NK-92 (cell line): ENCODE measurements around the gene ADAM10.

Experiments
- DNase-seq: peaks from one replicate; lab custom pipeline; 2025; ENCODE audit not compliant: unreplicated experiment; lab: John Stamatoyannopoulos, UW

Gene ADAM10

DNA sequence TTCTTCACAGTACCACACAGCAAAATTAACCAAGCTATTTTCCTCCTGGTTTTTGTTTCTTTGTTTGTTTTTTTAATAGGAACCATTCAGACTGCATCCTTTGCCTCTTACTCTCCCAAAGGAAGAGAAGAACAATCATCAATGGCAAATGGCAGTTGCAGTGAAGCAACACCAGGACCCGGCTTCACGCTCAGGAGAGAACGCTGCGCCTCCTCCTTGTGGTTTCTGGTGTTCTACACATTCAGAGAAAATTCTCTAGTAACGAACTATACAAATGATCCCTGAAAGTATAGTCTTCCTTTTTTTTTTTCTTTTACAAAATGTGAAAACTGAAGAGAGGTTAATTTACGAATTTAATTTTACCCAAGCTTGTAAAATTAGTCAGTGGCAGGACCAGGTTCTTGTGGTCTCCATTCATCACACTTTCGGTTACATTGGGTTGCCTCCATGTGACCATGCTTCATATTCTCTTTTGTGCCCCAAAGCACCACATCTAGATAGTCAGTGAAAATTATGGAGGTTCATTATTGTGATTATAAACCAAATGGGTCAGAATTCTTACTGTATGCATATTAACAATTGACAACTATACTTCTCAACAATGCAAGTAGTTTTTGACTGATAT lies 11.0 kb upstream of the ADAM10 start:
- no peak for DNase-seq

DNA sequence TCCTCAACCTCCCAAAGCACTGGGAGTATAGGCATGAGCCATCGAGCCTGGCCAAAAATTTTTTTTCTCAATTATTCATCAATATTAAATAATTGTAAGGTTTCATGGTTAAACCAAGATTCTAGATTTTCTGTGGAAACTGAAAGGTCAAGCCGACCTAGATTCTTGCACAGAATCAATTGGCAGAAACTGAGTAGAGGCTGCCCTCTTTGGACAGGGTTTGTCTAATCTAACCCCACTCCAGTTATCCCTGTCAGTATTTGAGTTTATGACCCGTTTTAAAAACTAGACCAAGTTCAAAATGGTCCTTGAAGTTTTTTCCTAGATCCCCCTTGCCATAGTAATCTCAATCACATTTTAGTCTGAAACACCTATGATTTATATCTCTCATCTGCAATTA lies 8.6 kb upstream of the ADAM10 start:
- DNase-seq = no peak

DNA sequence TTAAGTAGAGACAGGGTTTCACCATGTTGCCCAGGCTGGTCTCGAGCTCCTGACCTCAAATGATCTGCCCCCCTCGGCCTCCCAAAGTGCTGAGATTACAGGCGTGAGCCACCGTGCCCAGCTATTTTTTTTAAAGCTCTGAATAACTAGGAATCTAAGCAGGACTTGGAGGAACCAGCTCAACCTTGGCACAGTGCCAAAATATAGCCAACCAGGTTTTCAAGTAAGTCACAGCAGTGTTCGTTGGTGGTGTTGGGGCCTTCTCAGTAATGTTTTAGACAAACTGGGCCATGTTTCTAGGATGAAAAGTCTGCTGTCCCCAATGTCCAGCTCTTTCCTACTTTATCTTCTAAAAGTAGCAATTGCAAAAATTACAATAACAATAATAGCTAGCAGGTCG lies 6.4 kb upstream of the ADAM10 start:
- DNase-seq = no peak

DNA sequence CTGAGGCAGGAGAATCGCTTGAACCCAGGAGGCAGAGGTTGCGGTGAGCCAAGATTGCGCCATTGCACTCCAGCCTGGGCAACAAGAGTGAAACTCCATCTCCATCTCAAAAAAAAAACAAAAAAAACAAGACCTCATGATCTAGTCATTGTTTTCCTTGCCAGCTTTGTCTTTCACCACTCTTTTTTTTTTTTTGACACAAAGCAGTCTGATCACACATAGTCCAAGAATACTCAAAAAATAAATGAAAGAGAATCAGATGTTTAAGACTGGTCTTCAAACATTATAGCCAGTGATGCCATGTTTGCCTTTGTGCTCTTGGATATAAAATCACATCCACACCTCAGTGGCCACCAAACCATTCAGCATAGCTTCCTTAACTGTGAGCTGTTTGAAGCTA lies 5.8 kb upstream of the ADAM10 start:
- DNase-seq = no peak

DNA sequence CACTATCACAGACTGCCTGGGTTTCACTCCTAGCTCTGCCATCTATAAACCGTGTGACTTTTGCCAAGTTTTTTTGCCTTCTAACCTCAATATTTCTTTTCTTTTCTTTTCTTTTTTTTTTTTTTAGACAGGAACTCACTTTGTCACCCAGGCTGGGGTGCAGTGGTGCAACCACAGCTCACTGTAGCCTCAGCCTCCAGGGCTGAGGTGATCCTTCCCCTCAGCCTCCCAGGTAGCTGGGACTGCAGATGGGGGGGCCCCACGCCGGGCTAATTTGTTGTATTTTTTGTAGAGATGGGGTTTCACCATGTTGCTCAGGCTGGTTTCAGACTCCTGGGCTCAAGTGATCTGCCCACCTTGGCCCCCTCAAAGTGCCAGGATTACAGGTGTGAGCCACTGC lies 3.2 kb upstream of the ADAM10 start:
- no peak for DNase-seq

DNA sequence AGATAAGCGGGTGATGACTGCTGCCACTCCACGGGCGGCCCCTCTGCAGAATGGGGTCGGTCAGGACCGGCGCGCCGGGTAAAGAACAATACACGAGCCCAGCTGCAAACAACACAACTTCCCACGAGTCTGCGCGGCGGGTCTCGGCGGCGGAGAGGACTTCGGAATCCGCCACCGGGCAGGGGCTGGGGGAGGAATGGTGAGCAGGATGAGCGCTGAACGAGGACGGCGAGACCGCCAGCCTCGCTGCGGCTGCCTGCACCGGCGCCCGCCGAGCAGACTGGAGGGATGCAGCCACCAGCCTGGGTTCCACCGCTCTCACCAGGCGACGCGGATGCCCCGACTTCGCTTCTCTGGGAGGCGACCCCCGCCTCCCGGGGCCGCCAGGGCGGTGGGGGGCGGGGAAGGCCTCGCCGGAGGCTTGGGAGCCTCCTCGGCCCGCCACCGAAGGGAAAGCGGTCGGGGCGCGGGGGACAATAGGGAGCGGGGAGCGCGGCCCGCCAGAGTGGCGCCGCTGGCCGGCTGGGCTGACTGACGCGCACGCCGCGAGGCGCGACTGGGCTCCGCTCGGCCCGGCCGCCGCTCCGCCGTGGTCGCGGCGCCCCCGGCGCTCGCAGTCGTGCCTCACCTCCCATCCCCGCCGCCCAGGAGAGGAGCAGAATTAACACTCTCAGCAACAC lies 515 bp downstream of the ADAM10 start:
- DNase-seq = no peak

DNA sequence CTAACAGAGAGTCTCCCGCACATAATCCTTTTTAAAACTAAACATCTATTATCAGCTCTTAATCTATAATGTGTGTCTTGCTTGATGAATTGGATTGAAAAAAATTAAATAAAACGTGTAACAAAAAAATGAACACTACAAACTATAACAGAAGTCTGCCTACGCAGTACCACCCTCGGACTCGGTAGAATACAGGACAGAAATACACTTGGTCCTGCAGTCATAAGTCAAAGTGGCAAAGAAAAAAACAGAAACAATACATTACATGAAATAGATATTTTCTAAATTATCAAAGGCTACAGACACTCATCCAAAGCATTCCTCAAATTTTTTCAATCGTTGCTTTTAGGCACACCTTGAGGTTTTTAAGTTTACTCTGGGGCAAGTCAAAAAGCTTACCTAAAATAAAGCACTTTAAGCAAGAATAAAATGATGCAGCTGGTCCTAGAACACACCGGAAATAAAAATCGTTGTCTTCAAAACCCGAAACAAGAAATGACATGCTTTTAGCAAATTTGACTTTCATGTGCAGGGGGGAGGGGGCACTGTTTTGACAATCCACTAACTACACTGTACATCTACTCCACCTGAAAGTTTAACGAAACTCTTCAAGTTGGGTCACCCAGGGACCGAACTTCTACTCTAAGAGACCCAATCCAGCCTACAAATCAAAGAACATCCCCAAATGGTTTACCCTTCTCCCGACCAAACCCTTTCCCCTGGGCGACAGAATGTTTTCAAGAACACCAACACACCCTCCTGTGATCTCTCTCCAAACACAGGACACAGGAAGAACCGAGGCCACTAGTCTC lies 1.3 kb downstream of the ADAM10 start:
- no peak for DNase-seq

DNA sequence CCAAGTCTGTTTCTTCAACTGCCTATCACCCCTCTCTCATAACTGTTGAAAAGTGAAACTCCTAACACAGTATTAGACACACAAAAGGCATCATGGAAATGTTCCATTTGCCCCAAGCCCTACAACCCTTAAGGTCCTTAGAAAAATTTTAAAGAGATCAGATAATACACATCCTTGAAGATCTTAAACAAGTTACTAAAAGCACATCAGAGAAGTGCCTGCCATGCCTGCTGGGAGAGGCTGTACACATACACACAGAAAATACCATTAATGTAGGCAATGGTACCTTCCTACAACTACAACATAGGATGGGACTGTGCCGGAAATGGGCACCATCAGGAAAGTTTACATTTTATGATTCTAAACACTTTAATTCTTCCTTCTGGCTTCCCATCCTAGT lies 3.3 kb downstream of the ADAM10 start:
- DNase-seq = no peak

DNA sequence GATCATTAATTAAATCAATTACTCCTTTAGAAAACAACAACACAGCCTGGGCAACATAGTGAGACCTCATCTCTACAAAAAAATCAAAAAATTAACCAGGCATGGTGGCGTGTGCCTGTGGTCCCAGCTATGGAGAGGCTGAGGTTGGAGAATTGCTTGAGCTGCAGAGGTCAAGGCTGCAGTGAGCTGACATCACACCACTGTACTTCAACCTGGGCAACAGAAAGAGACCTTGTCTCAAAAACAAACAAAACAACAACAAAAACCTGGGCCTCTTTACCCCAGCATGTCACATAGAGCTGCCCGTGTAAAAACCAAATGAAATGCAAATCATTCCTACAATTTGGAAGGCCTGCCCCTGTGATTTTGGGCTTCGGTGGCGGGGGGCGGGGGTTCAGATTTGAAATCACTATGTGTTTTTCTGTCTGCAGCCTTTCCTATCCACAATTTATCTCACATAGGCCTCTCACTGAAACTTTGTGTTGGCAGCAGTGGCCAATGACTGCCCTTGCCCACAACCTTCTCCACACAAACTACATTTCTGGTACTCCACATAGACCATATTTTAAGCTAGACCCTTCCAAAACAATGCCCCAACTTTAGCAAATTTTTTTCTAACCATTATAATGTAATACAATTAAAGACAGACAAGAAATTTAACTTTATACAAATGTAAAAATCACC lies 6.5 kb downstream of the ADAM10 start:
- no peak for DNase-seq

DNA sequence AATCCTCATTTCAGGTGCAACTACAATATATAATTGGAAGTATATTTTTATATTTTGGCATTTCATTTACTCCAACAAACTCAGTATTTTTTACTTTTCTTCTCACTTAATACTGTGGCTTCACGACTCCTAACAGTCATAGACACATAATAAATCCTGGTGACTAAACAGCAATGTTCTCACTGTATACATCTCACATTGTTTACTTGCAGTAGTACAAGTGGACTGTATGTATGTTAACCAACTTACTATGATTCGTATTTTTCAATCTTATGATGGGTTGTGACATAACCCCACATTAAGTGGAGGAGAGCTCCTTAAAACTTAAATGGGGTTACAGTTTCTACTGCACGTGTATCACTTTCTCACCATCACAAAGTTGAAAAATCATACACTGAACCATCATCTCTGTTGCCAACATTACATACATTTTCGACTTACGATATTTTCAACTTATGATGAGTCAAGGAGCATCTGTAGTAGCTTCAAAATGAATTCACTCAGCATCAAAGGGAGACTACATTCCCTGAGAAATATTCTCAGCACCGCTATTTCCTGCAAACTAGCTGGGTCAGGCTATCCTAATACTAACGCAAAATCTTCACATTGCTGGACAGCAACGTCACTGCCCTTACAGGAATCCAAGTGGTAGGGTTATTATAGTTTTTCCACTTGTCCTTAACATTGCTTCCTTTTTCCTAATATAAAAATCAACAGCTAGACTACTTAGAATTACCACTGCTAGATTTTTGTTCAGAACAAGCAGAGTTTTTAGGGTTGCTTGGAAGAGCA lies 7.3 kb downstream of the ADAM10 start:
- DNase-seq = no peak

DNA sequence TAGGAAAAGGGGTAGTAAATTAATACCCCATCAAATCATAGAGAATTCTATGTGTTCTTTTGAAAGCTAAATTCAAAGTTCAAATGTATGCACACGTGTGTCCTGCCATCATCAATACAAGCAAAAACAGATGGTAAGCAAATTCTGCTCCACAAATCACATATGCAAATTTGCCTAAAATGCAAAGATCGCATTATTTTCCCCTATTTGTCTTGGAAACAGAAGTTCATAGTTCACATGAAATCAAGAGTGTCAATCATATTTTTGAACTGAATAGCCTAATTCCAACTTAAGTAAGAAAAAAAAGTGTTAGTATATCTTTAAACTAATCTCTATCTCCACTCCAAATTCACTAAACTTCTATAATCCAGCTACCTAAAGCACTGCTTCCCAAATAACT lies 8.5 kb downstream of the ADAM10 start:
- no peak for DNase-seq

DNA sequence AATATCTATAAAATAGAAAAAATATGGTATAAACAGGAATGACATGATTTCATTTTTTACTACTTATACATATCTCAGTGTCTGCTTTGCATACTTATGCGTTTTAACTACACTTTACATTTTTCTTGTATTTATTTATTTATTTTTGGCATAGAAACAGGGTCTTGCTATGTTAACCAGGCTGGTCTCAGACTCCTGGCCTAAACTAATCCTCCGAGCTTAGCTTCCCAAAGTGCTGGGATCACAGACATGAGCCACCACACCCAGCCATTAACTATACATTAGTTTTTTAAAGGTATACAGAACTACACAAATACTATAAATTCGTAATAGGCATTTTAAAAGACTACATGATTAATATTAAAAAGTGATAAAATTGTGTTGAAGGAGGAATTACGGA lies 9.1 kb downstream of the ADAM10 start:
- DNase-seq = no peak

DNA sequence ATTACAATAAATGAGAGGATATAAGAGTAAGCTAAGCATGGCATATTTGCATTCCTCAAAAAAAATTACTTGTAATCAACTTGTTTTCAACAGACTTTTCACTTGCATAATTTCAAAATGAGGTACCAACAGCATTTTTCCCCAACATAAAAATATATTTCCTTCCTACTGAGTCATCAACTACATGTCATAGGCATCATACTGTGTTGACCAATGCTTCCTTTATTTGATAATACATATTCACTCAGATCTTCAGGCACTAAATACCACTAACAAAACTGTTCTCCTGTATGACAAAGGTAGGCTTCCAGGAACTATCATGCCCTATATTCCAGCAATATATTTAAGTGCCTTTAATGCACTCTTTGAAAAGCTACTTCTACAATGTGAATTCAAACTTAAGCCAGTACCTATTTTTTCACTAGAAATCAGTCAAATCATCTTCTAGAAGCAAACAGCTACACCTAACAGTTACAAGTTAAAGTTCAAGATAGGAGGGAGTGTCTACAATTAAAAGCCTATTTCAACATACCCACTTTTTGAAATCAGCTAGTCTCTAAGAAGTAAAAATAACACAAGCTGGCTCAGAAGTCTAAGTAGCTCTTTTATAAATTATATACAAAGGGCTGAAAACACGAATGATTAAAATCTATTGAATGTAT lies 11.3 kb downstream of the ADAM10 start:
- DNase-seq = no peak

DNA sequence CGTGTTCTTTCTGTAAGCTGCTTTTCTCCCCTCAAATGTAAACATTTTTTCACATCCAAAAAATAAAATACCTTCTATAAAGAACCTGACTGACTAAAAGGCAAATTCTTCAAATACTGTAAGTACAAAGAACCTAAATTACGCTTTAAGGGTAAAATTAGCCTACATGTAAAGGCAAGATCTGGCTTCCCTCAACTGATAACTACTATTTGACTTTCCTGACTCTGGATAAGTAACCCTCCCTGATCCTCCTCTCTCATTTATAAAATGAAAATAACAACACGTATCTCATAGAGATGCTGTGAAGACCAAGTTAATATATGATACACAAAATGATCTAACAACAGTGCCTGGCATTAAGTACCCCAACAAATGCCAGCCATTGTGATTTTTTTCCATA lies 12.2 kb downstream of the ADAM10 start:
- no peak for DNase-seq

DNA sequence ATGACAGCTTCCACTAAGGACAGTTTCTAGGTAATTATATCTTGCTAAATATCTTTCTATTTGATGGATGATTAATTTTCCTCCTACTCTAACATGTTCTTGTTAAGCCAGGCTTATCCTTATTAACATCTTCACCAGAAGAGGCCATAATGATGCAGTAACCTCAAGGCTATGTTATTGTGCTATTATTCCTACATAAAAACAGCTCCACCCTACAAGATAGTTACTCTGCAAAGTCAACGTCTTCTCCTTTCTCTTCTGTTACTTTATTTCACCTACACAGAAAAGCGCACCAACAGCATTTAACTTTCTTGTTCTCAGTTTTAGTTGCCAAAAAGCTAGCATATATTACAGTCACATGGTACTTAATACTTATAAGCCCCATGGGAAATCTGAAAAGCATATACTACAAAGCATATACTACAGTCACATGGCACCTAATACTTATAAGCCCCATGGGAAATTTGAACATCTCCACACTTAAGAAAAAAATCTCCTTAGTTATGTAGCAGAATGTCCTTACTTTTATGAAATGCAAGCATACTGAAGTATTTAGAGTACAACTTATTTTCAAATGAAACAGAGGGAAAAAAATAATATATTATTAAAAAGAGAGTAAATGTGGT lies 13.4 kb downstream of the ADAM10 start:
- no peak for DNase-seq

DNA sequence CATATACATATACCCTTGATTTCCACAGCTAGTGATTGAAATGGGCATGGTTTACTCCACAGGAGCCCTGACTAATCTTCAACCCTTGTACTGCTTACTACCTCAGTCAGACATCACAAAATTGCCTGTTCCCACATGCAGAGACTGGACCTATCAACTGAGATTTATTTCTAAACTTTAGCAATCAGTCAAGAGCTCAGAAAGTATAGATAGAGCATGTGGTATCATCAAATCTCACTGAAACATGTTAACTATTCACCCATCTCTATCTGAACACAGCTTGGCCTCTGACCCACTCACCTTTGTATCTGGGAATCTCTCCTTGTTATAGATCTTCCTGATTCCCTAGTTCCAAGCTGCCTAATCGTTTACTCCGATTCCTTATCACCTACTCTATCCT lies 14.6 kb downstream of the ADAM10 start:
- DNase-seq = no peak

DNA sequence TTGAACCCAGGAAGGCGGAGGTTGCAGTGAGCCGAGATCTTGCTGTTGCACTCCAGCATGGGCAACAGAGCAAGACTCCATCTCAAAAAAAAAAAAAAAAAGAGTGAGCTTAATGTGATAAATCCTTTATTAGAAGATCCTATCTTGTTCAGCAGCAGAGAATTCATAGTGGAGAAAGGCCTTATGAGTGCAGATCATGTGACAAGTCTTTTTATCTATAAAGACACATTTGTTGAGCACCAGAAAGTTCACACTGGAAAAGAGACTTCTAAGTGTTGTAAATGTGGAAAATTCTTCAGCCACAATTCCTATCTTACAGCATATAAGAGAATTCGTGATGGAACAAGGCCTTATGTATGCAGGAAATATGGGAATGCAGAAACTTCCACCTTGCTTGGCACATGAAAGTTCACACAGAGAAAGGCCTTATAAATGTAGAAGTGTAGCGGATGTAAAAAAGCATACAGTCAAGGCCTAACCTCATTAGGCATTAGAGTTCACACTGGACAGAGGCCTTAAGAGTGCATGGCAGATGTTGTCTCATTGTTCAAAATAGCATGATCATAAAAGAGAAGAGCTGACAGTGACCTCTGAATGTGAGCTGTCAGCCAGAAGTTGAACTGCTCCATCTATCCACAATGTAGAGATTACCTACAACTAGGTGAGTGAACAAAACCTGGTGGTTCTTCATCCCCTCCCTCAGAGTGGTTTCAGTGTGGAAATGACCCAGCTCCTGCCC lies 16.7 kb downstream of the ADAM10 start:
- no peak for DNase-seq

DNA sequence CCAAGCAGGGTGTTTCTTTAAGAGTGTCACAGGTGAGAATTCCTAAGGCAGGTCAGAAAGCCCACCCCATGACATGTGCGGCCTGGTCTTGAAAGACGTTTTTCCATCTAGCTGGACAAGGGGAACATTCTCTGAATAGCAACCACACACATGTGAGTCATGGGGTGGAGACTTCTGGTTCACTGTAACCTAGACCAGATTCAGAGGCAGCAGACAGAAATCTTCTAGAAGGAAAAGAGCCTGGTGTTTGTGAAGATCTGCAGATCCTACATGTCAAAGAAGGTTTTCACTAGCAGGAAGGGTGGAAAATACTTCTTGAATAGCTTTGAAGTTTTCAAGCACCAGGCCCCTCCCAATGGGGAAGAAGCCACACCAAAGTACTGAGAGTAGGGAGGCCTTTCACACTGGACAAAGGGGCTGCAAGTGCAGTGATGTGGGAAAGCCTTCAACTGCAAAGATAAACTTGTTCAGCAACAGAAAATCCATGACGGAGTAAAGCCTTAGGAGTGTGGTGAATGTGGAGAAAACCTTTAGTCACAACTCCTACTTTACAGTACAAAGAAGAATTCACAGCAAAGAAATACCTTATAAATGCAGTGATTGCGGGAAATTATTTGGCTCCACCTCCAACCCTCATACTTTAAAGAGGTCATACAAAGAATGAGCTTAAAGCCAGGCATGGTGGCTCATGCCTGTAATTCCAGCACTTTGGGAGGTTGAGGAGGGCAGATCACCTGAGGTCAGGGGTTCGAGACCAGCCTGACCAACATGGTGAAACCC lies 17.6 kb downstream of the ADAM10 start:
- DNase-seq = no peak

DNA sequence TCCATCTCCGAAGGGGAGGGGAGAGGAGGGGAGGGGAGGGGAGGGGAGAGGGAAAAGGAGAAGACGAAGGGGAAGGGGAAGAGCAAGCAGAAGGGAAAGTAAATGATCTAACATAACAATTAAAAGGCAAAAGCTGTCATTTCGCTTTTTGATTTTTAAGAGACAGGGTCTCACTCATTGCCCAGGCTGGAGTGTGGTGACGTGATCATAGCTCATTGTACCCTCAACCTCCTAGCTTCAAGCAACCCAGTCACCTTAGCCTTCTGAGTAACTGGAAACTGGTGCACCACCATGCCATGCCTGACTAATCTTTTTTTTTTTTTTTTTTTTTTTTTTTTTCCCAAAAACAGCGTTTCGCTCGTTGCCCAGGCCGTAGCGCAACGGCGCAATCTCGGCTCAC lies 22.6 kb downstream of the ADAM10 start:
- DNase-seq = no peak
